CD14-positive monocyte (primary cell): ENCODE results near the gene NDRG4. TPM values are rescaled to one million over a fixed set of nuclear protein-coding genes. Genes with fewer than 3 reads are reported as not detected.
A peak's percentile ranks its signal among the peaks of the same experiment; 100 is the strongest.

Source experiments
- DNase-seq, 3 donors: peaks; one replicate each; pipeline ENCODE4 v3.0.0-alpha.2; 2011 to 2022
- H2AFZ ChIP-seq: 2 replicates; pipeline ENCODE4 v1.6.0; 2012; ENCODE audit warnings: mild to moderate bottlenecking, low read depth, low read length, inconsistent platforms; ENCODE audit not compliant: insufficient read depth, poor library complexity, severe bottlenecking
- H3K27ac ChIP-seq, 2 donors: 1 replicate in 1 of 2; 2 replicates in 1 of 2; pipeline ENCODE4 v1.5.1; 2012 to 2013; ENCODE audit warnings: low read length in 2 of 2, control low read depth in 1 of 2, inconsistent platforms in 1 of 2, low read depth in 1 of 2, mild to moderate bottlenecking in 1 of 2
- H3K27me3 ChIP-seq, 2 donors: one replicate each; pipeline versions ENCODE4 v1.6.0 to v1.6.1; 2011 to 2013; ENCODE audit warnings: low read length in 2 of 2; ENCODE audit not compliant: control insufficient read depth in 2 of 2, insufficient read depth in 2 of 2
- H3K36me3 ChIP-seq, 2 donors: replicated peaks in 1 of 2; 1 replicate in 1 of 2; 2 replicates in 1 of 2; pipeline versions ENCODE4 v1.5.1 to v1.6.1; 2012 to 2013; ENCODE audit warnings: low read length in 2 of 2, control low read depth in 1 of 2, inconsistent platforms in 1 of 2, mild to moderate bottlenecking in 1 of 2; ENCODE audit not compliant: insufficient read depth in 2 of 2, control insufficient read depth in 1 of 2
- H3K4me1 ChIP-seq, 2 donors: 1 replicate in 1 of 2; 2 replicates in 1 of 2; pipeline versions ENCODE4 v1.5.1 to v1.6.1; 2012 to 2013; ENCODE audit warnings: low read length in 2 of 2, control low read depth in 1 of 2, inconsistent platforms in 1 of 2, mild to moderate bottlenecking in 1 of 2, moderate library complexity in 1 of 2; ENCODE audit not compliant: insufficient read depth in 2 of 2, control insufficient read depth in 1 of 2
- H3K4me2 ChIP-seq: replicated peaks from 2 replicates; pipeline ENCODE3; 2012; ENCODE audit warnings: low read length, moderate library complexity, mild to moderate bottlenecking; ENCODE audit not compliant: poor library complexity, severe bottlenecking; ENCODE audit errors: extremely low read depth
- H3K4me3 ChIP-seq, 3 experiments: fragments of 200-600 bp in 1 of 3; sonication (generic) in 1 of 3; replicated peaks in 1 of 3; 1 replicate in 2 of 3; 2 replicates in 1 of 3; pipeline ENCODE4 v1.5.1; 2011 to 2013; ENCODE audit warnings: low read length in 3 of 3, mild to moderate bottlenecking in 3 of 3, control low read depth in 2 of 3, low read depth in 2 of 3, inconsistent platforms in 1 of 3, moderate library complexity in 1 of 3
- H3K79me2 ChIP-seq: 2 replicates; pipeline ENCODE4 v1.6.0; 2012; ENCODE audit warnings: mild to moderate bottlenecking, control low read depth, inconsistent platforms, low read length, moderate library complexity; ENCODE audit not compliant: insufficient read depth
- H3K9ac ChIP-seq: 2 replicates; pipeline ENCODE4 v1.6.0; 2017; ENCODE audit warnings: low read length, mild to moderate bottlenecking; ENCODE audit not compliant: insufficient read depth, poor library complexity, severe bottlenecking
- H3K9me3 ChIP-seq, 2 donors: replicated peaks in 1 of 2; 1 replicate in 1 of 2; 2 replicates in 1 of 2; pipeline versions ENCODE4 v1.5.1 to v1.6.1; 2012 to 2013; ENCODE audit warnings: low read length in 2 of 2, control low read depth in 1 of 2; ENCODE audit not compliant: control insufficient read depth in 1 of 2, insufficient read depth in 1 of 2
- H4K20me1 ChIP-seq: 2 replicates; pipeline ENCODE4 v1.6.0; 2012; ENCODE audit warnings: mild to moderate bottlenecking, low read length, control low read depth, moderate library complexity; ENCODE audit not compliant: insufficient read depth
- H3K27ac Mint-ChIP-seq, 7 donors: one replicate each; pipeline ENCODE4 v1.8.0; 2020; ENCODE audit warnings: mild to moderate bottlenecking in 7 of 7, mixed read lengths in 7 of 7, moderate library complexity in 6 of 7, inconsistent platforms in 2 of 7
- H3K27me3 Mint-ChIP-seq, 3 donors: one replicate each; pipeline ENCODE4 v1.8.0; 2021 to 2022; ENCODE audit warnings: low read depth in 3 of 3, mild to moderate bottlenecking in 3 of 3, mixed read lengths in 3 of 3, moderate library complexity in 3 of 3, inconsistent platforms in 1 of 3
- H3K36me3 Mint-ChIP-seq, 2 donors: one replicate each; pipeline ENCODE4 v1.8.0; 2020; ENCODE audit warnings: mixed read lengths in 2 of 2, inconsistent platforms in 1 of 2, mild to moderate bottlenecking in 1 of 2
- H3K4me1 Mint-ChIP-seq: one replicate; pipeline ENCODE4 v1.8.0; 2020; ENCODE audit warnings: mild to moderate bottlenecking, mixed read lengths
- H3K4me3 Mint-ChIP-seq, 2 donors: one replicate each; pipeline ENCODE4 v1.8.0; 2020; ENCODE audit warnings: mild to moderate bottlenecking in 2 of 2, mixed read lengths in 2 of 2, moderate library complexity in 1 of 2
- H3K9me3 Mint-ChIP-seq, 7 donors: one replicate each; pipeline ENCODE4 v1.8.0; 2020 to 2022; ENCODE audit warnings: mixed read lengths in 7 of 7, mild to moderate bottlenecking in 6 of 7, moderate library complexity in 6 of 7, inconsistent platforms in 2 of 7
- WGBS: methylation state at CpG from one replicate; pipeline ENCODE4 v1.1.5; 2013; ENCODE audit warnings: missing lambda C conversion rate; ENCODE audit not compliant: insufficient coverage; 5-methylcytosine and 5-hydroxymethylcytosine counted together
- intact Hi-C, 2 donors: fragments of 100-400 bp; cut with micrococcal nuclease; formaldehyde crosslinking; loops; one replicate each; pipeline versions ENCODE4 v1.15.0 to v1.15.1; 2023
- polyA plus RNA-seq, 3 donors: library from polyadenylated mRNA; depleted of rRNA in 1 of 3; unstranded in 2 of 3; stranded (reverse) in 1 of 3; fragments of 300-500 nt in 2 of 3; fragments of >200 nt in 1 of 3; fragmentation: Illumina TruSeq in 2 of 3; gene quantifications; 1 replicate in 2 of 3; 2 replicates in 1 of 3; pipeline ENCODE4 v1.2.3, GENCODE V29; 2012 to 2021
- TF ChIP-seq, protein P1 (sequence below): fragments of 200-600 bp; IDR thresholded peaks from one replicate; pipeline ENCODE4 v1.8.0; 2022; ENCODE audit warnings: antibody characterized with exemption, mild to moderate bottlenecking

Gene NDRG4
- polyA plus RNA-seq, 3 donors: not detected

DNA sequence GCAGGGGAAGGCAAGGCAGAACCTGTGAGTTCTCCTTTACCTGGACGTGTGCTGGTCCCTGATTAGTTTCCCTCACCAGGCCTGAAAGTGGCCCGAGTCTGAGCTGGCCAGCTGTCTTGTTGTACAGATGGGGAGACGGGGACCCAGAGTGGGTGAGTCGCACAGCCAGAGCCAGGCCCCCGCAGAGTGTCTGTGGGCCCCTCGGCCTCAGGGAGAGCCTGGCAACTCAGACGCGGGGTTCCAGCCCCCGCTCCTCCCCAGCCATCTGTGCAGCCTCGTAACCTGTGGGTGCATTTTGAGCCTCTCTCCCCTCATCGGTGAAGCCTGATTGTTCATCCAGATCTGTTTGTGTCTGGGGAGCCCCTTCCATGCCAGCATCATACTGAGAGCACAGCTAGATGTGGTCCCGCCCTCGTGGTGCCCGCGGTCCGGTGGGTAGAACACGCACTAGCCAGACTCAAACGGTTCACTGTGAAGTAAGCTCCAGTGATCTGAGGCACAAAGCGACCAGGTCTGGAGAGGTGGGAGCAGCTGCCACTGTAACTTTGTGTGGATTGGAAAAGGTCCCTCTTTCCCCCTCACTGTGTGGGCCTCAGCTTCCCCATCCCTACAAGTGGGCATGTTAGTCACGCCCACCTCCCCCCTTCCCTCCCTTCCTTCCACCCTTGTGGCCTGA is 6.0 kb upstream of the NDRG4 start:
- no peak overlapping the region for H3K9ac ChIP-seq
- TF ChIP-seq, protein P1, sequence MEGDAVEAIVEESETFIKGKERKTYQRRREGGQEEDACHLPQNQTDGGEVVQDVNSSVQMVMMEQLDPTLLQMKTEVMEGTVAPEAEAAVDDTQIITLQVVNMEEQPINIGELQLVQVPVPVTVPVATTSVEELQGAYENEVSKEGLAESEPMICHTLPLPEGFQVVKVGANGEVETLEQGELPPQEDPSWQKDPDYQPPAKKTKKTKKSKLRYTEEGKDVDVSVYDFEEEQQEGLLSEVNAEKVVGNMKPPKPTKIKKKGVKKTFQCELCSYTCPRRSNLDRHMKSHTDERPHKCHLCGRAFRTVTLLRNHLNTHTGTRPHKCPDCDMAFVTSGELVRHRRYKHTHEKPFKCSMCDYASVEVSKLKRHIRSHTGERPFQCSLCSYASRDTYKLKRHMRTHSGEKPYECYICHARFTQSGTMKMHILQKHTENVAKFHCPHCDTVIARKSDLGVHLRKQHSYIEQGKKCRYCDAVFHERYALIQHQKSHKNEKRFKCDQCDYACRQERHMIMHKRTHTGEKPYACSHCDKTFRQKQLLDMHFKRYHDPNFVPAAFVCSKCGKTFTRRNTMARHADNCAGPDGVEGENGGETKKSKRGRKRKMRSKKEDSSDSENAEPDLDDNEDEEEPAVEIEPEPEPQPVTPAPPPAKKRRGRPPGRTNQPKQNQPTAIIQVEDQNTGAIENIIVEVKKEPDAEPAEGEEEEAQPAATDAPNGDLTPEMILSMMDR: no peak
- no peak overlapping the region for H3K4me3 Mint-ChIP-seq
- no peaks in the 10 kb centered on the region for H4K20me1 ChIP-seq
- no peaks in the 10 kb centered on the region for H3K9me3 Mint-ChIP-seq
- intact Hi-C loops: no loop called here
- no peak for DNase-seq
- H3K36me3 ChIP-seq: no peaks in the 10 kb centered on the region
- H3K27ac Mint-ChIP-seq: no peak overlapping the region
- peaks cover 8 to 29% (median 21%) of the 10 kb centered on the region in 3 donors for H3K27me3 Mint-ChIP-seq
- H3K4me1 ChIP-seq: no peaks in the 10 kb centered on the region
- H3K4me2 ChIP-seq: no peak overlapping the region
- H3K79me2 ChIP-seq: no peaks in the 10 kb centered on the region
- peaks cover 8% of the 10 kb centered on the region for H3K4me1 Mint-ChIP-seq
- no peaks in the 10 kb centered on the region for H3K9me3 ChIP-seq
- H3K27me3 ChIP-seq: no peaks in the 10 kb centered on the region
- H2AFZ ChIP-seq: no peak overlapping the region
- WGBS: 83% methylated on average over 18 of the region's 20 CpGs
- H3K4me3 ChIP-seq: no peak overlapping the region
- no peak overlapping the region for H3K27ac ChIP-seq
- no peaks in the 10 kb centered on the region for H3K36me3 Mint-ChIP-seq

DNA sequence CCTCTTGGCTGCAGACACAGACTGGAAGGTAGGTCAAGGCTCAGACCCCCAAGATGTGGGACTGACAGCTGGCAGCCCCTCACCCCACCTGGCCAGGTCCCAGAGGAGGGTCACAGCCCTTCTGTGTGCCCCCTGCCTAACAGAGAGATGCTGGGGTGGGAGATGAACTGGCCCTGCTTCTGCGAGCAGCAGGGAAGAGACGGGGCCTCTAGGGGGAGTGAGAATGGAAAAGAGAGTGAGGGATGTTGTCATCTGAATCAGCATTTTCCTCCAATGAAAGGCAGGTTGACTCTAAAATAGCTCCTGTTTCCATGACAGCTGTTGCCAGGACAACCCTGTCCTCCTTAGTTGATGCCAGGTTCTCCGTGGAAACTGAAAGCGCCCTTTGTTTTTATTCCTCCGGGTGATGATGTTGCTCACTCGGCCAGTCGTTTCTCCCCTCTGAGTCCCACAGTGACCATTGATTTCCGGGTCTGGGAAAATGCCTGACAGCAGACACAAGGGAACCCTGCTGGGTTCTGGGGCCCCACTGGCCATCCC is 4.9 kb upstream of the NDRG4 start:
- peak; percentile 38 to 69 (median 55) for DNase-seq
- H3K4me1 ChIP-seq: peaks cover 0 to 2% of the 10 kb centered on the region in 2 donors
- Mint-ChIP-seq H3K36me3 (no peaks in the 10 kb centered on the region), H3K4me3 (peak overlapping the region in 1 of 2 donors; percentile 31), H3K9me3 (peaks cover 0 to 2% (median 0%) of the 10 kb centered on the region in 7 donors), H3K27me3 (peaks cover 15 to 39% (median 30%) of the 10 kb centered on the region in 3 donors), H3K27ac (peak overlapping the region in 3 of 7 donors; percentile 31 to 60 (median 36)), H3K4me1 (peaks cover 8% of the 10 kb centered on the region)
- H3K9me3 ChIP-seq: peaks cover 0 to 2% of the 10 kb centered on the region in 2 donors
- H4K20me1 ChIP-seq: no peaks in the 10 kb centered on the region
- peaks cover 0 to 10% of the 10 kb centered on the region in 2 donors for H3K27me3 ChIP-seq
- no peak overlapping the region for H3K4me3 ChIP-seq
- H3K4me2 ChIP-seq: no peak overlapping the region
- H3K36me3 ChIP-seq: no peaks in the 10 kb centered on the region
- peak overlapping the region; percentile 29 for H2AFZ ChIP-seq
- 5% methylated on average over 7 of the region's 8 CpGs for WGBS
- intact Hi-C loops: no loop called here
- no peak overlapping the region for H3K27ac ChIP-seq
- no peaks in the 10 kb centered on the region for H3K79me2 ChIP-seq
- TF ChIP-seq, protein P1: no peak
- H3K9ac ChIP-seq: no peak overlapping the region
